Endothelial cell of umbilical vein (primary cell): ENCODE results near the gene SLC9A3.

Source experiments
- JUN ChIP-seq: IDR thresholded peaks from 2 replicates; pipeline ENCODE4 v1.6.1; 2011; ENCODE audit warnings: borderline replicate concordance, low read depth; ENCODE audit not compliant: insufficient read length, insufficient read depth
- POLR2A ChIP-seq: IDR thresholded peaks from 2 replicates; pipeline ENCODE4 v1.6.1; 2012; ENCODE audit warnings: low read depth, mild to moderate bottlenecking, control low read depth, low read length
- POLR2AphosphoS5 ChIP-seq: IDR thresholded peaks from 2 replicates; pipeline ENCODE4 v1.6.1; 2012; ENCODE audit warnings: low read depth, mild to moderate bottlenecking, control low read depth, low read length, moderate library complexity; ENCODE audit not compliant: insufficient read depth
- TF ChIP-seq, protein P1 (sequence below), 2 donors: IDR thresholded peaks; 1 replicate in 1 of 2; 2 replicates in 1 of 2; pipeline ENCODE4 v1.5.1; 2011; ENCODE audit warnings: low read length in 2 of 2, mild to moderate bottlenecking in 2 of 2, moderate library complexity in 2 of 2, control low read depth in 1 of 2, inconsistent platforms in 1 of 2, low read depth in 1 of 2; ENCODE audit not compliant: insufficient read depth in 1 of 2; ENCODE audit errors: extremely low read depth in 1 of 2

DNA sequence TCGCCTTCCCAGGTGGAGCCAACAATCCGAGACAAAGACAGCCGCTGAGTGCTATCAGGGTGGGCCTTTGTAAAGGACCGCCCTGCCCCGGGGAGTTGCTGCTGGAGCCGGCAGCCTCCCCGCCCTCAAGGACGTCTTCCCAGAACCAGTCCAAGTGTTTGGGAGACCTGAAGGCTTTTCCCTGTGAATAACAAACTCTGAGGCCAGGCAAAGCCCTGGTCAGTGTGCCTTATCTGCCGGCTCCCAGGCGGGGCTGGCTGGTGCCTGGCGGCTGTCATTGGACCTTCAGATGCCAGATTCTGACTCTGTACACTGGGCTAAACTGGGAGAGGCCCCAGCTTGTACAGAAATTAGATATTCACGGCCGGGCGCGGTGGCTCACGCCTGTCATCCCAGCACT is 2.1 kb downstream of the SLC9A3 start:
- TF ChIP-seq POLR2AphosphoS5 (no peak), POLR2A (no peak), JUN (no peak)
- TF ChIP-seq, protein P1, sequence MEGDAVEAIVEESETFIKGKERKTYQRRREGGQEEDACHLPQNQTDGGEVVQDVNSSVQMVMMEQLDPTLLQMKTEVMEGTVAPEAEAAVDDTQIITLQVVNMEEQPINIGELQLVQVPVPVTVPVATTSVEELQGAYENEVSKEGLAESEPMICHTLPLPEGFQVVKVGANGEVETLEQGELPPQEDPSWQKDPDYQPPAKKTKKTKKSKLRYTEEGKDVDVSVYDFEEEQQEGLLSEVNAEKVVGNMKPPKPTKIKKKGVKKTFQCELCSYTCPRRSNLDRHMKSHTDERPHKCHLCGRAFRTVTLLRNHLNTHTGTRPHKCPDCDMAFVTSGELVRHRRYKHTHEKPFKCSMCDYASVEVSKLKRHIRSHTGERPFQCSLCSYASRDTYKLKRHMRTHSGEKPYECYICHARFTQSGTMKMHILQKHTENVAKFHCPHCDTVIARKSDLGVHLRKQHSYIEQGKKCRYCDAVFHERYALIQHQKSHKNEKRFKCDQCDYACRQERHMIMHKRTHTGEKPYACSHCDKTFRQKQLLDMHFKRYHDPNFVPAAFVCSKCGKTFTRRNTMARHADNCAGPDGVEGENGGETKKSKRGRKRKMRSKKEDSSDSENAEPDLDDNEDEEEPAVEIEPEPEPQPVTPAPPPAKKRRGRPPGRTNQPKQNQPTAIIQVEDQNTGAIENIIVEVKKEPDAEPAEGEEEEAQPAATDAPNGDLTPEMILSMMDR (IDR thresholded peaks at IDR 0.05; ENCODE audit: extremely low read depth in 1 of 2, insufficient read depth in 1 of 2, low read depth in 1 of 2, low read length in 2 of 2): no peak
